ENCODE measurements around the gene CENPM.

DNA sequence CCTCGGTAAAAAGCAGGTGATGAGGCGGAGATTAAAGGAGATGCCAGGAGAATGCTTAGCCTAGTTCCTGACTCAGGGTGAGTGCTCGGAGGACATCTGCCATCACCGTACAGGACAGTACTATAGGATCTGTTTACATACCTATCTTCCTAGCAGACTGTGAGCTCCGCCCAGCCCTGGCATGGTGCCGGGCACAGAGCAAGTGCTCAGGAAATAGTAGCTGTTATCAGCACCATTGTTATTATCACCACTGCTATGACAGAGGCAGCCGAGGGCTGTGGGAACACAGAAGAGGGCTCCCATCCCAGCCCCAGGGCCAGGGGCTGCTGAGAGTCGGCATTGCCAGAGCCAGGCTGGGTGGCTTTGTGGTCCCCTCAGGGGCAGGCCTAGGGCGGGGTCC, 21.6 kb upstream of the CENPM start:
- TF ChIP-seq, protein P1, sequence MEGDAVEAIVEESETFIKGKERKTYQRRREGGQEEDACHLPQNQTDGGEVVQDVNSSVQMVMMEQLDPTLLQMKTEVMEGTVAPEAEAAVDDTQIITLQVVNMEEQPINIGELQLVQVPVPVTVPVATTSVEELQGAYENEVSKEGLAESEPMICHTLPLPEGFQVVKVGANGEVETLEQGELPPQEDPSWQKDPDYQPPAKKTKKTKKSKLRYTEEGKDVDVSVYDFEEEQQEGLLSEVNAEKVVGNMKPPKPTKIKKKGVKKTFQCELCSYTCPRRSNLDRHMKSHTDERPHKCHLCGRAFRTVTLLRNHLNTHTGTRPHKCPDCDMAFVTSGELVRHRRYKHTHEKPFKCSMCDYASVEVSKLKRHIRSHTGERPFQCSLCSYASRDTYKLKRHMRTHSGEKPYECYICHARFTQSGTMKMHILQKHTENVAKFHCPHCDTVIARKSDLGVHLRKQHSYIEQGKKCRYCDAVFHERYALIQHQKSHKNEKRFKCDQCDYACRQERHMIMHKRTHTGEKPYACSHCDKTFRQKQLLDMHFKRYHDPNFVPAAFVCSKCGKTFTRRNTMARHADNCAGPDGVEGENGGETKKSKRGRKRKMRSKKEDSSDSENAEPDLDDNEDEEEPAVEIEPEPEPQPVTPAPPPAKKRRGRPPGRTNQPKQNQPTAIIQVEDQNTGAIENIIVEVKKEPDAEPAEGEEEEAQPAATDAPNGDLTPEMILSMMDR (optimal IDR thresholded peaks at IDR 0.05 in 1 of 3, IDR thresholded peaks at IDR 0.05 in 1 of 3, conservative IDR thresholded peaks at IDR 0.05 in 1 of 3; ENCODE audit: extremely low read depth in 1 of 3, insufficient read depth in 2 of 3, low read length in 3 of 3) = no peak
- TF ChIP-seq EZH2 (IDR thresholded peaks at IDR 0.05; ENCODE audit: low read length) = no peak
